AG08395 (cell line): Measurements from ENCODE around the gene FXYD6.

Experiments
- DNase-seq: peaks from one replicate; pipeline ENCODE4 v3.0.0; 2012; ENCODE audit warnings: mixed read lengths, low spot score

Gene FXYD6

GRCh38 chr11:117842131-117842941 is 34.1 kb downstream of the FXYD6 start:
- no peak for DNase-seq

GRCh38 chr11:117841551-117842031 is 34.9 kb downstream of the FXYD6 start:
- no peak for DNase-seq

GRCh38 chr11:117840881-117841550 is 35.4 kb downstream of the FXYD6 start:
- DNase-seq: no peak

- DNase-seq: no peak
Observed at GRCh38 chr11:117839936-117840813, 36.3 kb downstream of the FXYD6 start.

- no peak for DNase-seq
Observed at GRCh38 chr11:117839380-117839881, 37.0 kb downstream of the FXYD6 start.

GRCh38 chr11:117838901-117839300 is 37.6 kb downstream of the FXYD6 start:
- DNase-seq: no peak

- DNase-seq: no peak
Observed at GRCh38 chr11:117837791-117838190, 38.7 kb downstream of the FXYD6 start.

- DNase-seq: no peak
Observed at GRCh38 chr11:117837070-117837776, 39.2 kb downstream of the FXYD6 start.

- no peak for DNase-seq
Observed at GRCh38 chr11:117836077-117836960, 40.1 kb downstream of the FXYD6 start.

- no peak for DNase-seq
Observed at GRCh38 chr11:117835576-117835975, 40.9 kb downstream of the FXYD6 start.

GRCh38 chr11:117834838-117835443 is 41.5 kb downstream of the FXYD6 start:
- DNase-seq: no peak

GRCh38 chr11:117834068-117834810 is 42.2 kb downstream of the FXYD6 start:
- no peak for DNase-seq

GRCh38 chr11:117833401-117833891 is 43.0 kb downstream of the FXYD6 start:
- no peak for DNase-seq

GRCh38 chr11:117832511-117832910 is 43.9 kb downstream of the FXYD6 start:
- DNase-seq: no peak

GRCh38 chr11:117831661-117832415 is 44.6 kb downstream of the FXYD6 start:
- DNase-seq: no peak

GRCh38 chr11:117830674-117831351 is 45.6 kb downstream of the FXYD6 start:
- no peak for DNase-seq

GRCh38 chr11:117830072-117830471 is 46.4 kb downstream of the FXYD6 start:
- no peak for DNase-seq

- DNase-seq: no peak
Observed at GRCh38 chr11:117829369-117829725, 47.1 kb downstream of the FXYD6 start.
